Stimulated activated effector memory CD8-positive, alpha-beta T cell treated with anti-CD3 and anti-CD28 coated beads, Interleukin-12 subunit alpha, Interleukin-12 subunit beta, amount 100 ng/mL, for 72 hours (primary cell): ENCODE measurements around the gene TMEM121B.

Experiments used
- ATAC-seq: fragments of 150-1000 bp; cut with Tn5 transposase; 2 replicates; pipeline ENCODE4 v1.10.0; 2021
- DNase-seq, 2 donors: peaks; one replicate each; pipeline ENCODE4 v3.0.0; 2021 to 2022; ENCODE audit warnings: low spot score in 2 of 2
- H3K27ac Mint-ChIP-seq: one replicate; pipeline ENCODE4 v1.8.0; 2022; ENCODE audit warnings: mild to moderate bottlenecking, mixed read lengths
- H3K36me3 Mint-ChIP-seq: one replicate; pipeline ENCODE4 v1.8.0; 2022; ENCODE audit warnings: mild to moderate bottlenecking, mixed read lengths
- H3K4me1 Mint-ChIP-seq: one replicate; pipeline ENCODE4 v1.8.0; 2022; ENCODE audit warnings: mixed read lengths
- H3K4me3 Mint-ChIP-seq: one replicate; pipeline ENCODE4 v1.8.0; 2022; ENCODE audit warnings: mild to moderate bottlenecking, mixed read lengths
- H3K9me3 Mint-ChIP-seq: one replicate; pipeline ENCODE4 v1.8.0; 2022; ENCODE audit warnings: mixed read lengths

The TMEM121B gene

GRCh38 chr22:17095538-17095937, 25.6 kb downstream of the TMEM121B start:
- ATAC-seq (no peak), DNase-seq (no peak)
- Mint-ChIP-seq H3K4me3 (no peak overlapping the region), H3K9me3 (no peaks in the 10 kb centered on the region), H3K27ac (no peak overlapping the region), H3K36me3 (peaks cover 31% of the 10 kb centered on the region), H3K4me1 (peaks cover 54% of the 10 kb centered on the region)

DNA sequence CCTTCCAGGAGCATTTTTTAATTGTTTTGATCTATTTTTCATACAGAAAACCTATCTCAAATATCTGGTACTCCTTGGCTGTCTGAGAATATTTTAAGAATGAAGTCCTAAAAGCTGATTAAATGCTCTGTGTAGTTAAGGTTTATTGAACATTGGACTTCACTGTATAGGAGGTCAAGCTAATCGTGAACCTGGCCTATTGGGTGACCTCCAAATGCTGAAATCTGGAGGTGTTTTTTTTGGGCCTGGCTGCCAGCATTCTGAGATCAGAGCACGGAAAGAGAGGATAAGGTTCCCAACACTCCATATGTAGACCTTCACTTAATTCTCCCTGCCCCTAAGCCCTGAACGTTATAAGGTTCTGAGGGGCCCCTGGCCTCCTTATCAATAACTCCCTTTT, 28.1 kb downstream of the TMEM121B start:
- no peaks in the 10 kb centered on the region for H3K9me3 Mint-ChIP-seq
- H3K4me3 Mint-ChIP-seq = no peak overlapping the region
- H3K4me1 Mint-ChIP-seq = peaks cover 53% of the 10 kb centered on the region
- DNase-seq = no peak
- H3K27ac Mint-ChIP-seq = no peak overlapping the region
- no peak for ATAC-seq
- peaks cover 6% of the 10 kb centered on the region for H3K36me3 Mint-ChIP-seq

DNA sequence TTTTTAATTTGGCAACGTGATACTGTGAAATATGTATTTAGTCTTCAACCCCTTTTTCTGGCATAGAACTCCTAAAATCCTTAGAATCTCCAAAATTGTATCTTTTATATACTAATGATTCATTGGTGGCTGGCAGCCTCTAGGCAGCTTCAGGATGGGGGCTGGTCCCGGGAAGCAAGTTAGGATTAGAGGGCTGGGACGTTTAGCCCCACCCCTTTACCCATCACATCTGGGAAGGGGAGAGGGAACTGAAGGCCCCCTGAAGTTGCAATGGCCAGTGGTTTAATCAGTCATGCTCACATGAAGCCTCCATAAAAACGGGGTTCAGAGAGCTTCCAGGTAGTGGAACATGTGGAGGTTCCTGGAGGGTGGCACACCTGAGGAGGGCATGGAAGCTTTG, 29.3 kb downstream of the TMEM121B start:
- DNase-seq = no peak
- H3K4me3 Mint-ChIP-seq = no peak overlapping the region
- H3K9me3 Mint-ChIP-seq = no peaks in the 10 kb centered on the region
- ATAC-seq = no peak
- H3K4me1 Mint-ChIP-seq = peaks cover 53% of the 10 kb centered on the region
- no peak overlapping the region for H3K27ac Mint-ChIP-seq
- peaks cover 8% of the 10 kb centered on the region for H3K36me3 Mint-ChIP-seq

- no peak for DNase-seq
- H3K4me1 Mint-ChIP-seq = peaks cover 64% of the 10 kb centered on the region
- H3K27ac Mint-ChIP-seq = no peak overlapping the region
- H3K9me3 Mint-ChIP-seq = no peaks in the 10 kb centered on the region
- H3K36me3 Mint-ChIP-seq = peaks cover 8% of the 10 kb centered on the region
- no peak overlapping the region for H3K4me3 Mint-ChIP-seq
- no peak for ATAC-seq
Observed at GRCh38 chr22:17090550-17090949, 30.6 kb downstream of the TMEM121B start.

- DNase-seq = peak; percentile 28 to 80
- no peaks in the 10 kb centered on the region for H3K9me3 Mint-ChIP-seq
- H3K4me1 Mint-ChIP-seq = peaks cover 69% of the 10 kb centered on the region
- H3K4me3 Mint-ChIP-seq = peak overlapping the region; percentile 79
- peak; percentile 57 for ATAC-seq
- H3K27ac Mint-ChIP-seq = peak overlapping the region; percentile 71
- peaks cover 8% of the 10 kb centered on the region for H3K36me3 Mint-ChIP-seq
Observed at GRCh38 chr22:17087498-17088131, 33.5 kb downstream of the TMEM121B start.

DNA sequence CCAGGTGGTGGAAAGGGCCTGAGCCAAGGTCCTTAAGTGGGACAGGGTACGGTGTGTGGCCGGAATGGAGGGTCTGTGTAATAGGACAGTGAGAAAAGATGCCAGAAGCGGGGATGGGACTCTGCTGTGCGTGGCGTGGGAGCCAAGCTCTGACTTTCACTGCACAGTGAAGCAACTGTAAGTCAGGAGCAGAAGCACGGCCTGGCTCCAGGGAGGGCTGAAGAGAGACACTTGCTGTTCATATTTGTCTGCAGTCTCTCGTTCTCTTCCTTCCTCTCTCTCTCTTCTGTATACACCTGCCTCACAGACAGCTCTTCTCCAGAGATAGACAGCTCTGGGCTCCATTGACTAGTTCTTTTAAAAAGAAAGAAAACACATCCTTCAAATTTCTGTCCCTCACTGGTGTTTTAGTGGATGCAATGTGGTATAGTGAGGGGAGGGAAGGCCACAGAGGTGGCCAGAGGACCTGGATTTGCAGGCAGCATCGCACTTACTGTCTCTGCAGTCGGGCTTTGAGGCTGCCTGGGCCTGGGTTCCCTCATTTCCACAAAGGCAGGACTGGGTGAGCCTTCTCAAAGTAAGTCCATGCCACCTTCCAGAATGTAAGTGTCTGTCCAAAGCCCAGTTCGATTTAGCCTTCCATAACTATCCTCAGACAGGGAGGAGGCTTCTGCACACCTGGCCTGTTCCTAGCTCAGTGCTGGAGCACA, 34.2 kb downstream of the TMEM121B start:
- H3K4me1 Mint-ChIP-seq = peaks cover 62% of the 10 kb centered on the region
- H3K36me3 Mint-ChIP-seq = peaks cover 8% of the 10 kb centered on the region
- H3K27ac Mint-ChIP-seq = no peak overlapping the region
- no peak for ATAC-seq
- no peaks in the 10 kb centered on the region for H3K9me3 Mint-ChIP-seq
- peak overlapping the region; percentile 79 for H3K4me3 Mint-ChIP-seq
- DNase-seq = no peak

DNA sequence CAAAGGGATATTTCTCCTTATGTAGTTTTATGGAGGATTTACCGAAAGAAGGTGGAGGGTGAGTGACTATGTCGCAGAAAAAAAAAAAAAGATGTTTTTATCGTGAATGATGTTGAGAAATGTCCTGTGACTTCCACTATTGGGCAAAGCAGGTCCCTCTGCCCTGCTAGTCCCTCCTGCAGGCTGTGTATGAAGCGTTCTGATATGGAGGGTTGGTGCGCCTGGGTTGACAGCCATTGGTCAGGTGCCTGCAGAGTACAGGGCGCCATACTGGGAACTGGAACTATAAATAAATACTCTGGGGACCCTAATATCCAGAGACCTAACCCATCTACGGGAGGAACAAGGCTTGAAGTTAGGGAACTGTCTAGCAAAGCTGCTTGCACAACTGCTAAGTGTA, 34.9 kb downstream of the TMEM121B start:
- ATAC-seq (no peak), DNase-seq (no peak)
- H3K27ac Mint-ChIP-seq = no peak overlapping the region
- H3K4me3 Mint-ChIP-seq = peak overlapping the region; percentile 79
- H3K9me3 Mint-ChIP-seq = no peaks in the 10 kb centered on the region
- H3K36me3 Mint-ChIP-seq = peaks cover 8% of the 10 kb centered on the region
- H3K4me1 Mint-ChIP-seq = peaks cover 58% of the 10 kb centered on the region

- peak; percentile 34 for ATAC-seq
- H3K27ac Mint-ChIP-seq = peak overlapping the region; percentile 88
- peak in 1 of 2 donors; percentile 63 for DNase-seq
- no peaks in the 10 kb centered on the region for H3K9me3 Mint-ChIP-seq
- peaks cover 51% of the 10 kb centered on the region for H3K4me1 Mint-ChIP-seq
- H3K4me3 Mint-ChIP-seq = peak overlapping the region; percentile 79
- H3K36me3 Mint-ChIP-seq = peaks cover 8% of the 10 kb centered on the region
Observed at GRCh38 chr22:17085277-17086181, 35.6 kb downstream of the TMEM121B start.

- Mint-ChIP-seq H3K4me1 (peaks cover 50% of the 10 kb centered on the region), H3K27ac (peak within 1 kb of the TSS; percentile 88), H3K36me3 (peaks cover 8% of the 10 kb centered on the region), H3K9me3 (no peaks in the 10 kb centered on the region), H3K4me3 (peak within 1 kb of the TSS; percentile 79)
- DNase-seq = peak; percentile 87 to 97
- peak; percentile 96 for ATAC-seq
Observed at GRCh38 chr22:17084554-17085276, 36.4 kb downstream of the TMEM121B start, which contains the start of gene IL17RA. Gene IL17RA (plus strand): TSS chr22:17085000. CDS start chr22:17085092, 92 bp downstream.

DNA sequence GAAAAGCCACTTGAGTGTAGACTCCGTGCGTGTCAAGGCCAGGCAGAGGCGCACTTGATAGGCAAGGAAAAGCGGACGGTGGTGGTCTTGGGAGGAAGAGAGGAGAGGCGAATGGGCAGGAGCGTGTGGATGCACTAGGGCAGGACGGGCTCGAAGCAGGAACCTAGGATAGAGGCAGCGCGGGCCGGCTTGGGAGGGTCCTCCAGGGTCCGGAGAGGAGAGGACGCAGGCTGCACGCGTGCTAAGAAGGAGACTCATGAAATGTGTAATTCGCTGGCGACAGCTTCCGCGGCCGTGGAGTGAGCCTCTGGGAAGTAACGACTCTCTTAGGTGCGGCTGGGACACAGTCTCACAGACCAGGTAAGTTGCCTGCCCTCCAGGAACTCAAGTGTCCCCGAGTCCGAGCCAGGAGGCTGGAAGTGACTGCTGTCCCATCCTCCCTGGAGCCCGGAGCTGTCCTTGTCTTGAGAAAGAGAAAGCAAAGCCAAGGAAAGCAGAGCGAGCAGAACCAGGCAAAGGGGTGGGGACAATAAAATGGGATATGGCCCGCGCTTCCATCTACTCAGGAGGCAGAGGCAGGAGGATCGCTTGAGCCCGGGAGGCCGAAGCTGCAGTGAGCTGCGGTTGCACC, 37.2 kb downstream of the TMEM121B start:
- no peak for ATAC-seq
- H3K4me1 Mint-ChIP-seq = peaks cover 42% of the 10 kb centered on the region
- no peaks in the 10 kb centered on the region for H3K9me3 Mint-ChIP-seq
- H3K4me3 Mint-ChIP-seq = peak overlapping the region; percentile 79
- peak overlapping the region; percentile 88 for H3K27ac Mint-ChIP-seq
- no peak for DNase-seq
- H3K36me3 Mint-ChIP-seq = peaks cover 8% of the 10 kb centered on the region

DNA sequence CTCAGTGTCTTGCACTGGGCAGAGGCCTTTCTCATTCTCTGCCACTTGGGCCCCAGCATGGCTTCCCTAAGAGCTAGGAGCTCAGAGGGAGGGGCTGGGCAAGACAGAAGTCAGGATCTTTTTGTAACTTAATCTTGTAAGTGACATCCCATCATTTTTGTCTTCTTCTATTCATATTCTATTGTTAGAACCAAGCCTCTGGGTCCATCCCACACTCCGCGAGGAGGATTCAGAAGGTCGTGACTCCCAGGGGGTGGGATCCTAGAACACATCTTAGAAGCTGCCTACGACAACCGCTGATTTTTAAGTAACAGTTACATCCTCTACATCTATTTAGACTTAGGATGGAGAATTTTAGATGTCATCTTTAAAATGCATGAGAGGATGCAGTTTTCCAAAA, 37.9 kb downstream of the TMEM121B start:
- Mint-ChIP-seq H3K4me1 (peaks cover 42% of the 10 kb centered on the region), H3K4me3 (peak overlapping the region; percentile 79), H3K9me3 (no peaks in the 10 kb centered on the region), H3K36me3 (peaks cover 8% of the 10 kb centered on the region), H3K27ac (peak overlapping the region; percentile 37)
- DNase-seq (no peak), ATAC-seq (no peak)

DNA sequence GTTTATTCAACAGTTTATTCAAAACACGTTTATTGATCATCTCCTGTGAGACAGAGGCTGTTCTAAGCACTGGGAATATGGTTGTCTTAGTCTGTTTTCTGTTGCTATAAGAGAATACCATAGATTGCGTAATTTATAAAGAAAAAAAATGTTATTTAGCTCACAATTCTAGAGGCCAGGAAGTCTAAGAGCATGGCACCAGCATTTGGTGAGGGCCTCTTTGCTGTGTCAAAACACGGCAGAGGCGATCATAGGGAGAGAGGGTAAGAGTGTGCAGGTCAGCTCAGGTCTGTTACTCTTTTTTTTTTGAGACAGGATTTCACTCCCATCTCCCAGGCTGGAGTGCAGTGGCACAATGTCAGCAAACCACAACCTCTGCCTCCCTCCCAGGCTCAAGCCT, 41.6 kb downstream of the TMEM121B start:
- peaks cover 37% of the 10 kb centered on the region for H3K4me1 Mint-ChIP-seq
- H3K36me3 Mint-ChIP-seq = peaks cover 17% of the 10 kb centered on the region
- no peak for ATAC-seq
- no peak overlapping the region for H3K27ac Mint-ChIP-seq
- DNase-seq = no peak
- no peaks in the 10 kb centered on the region for H3K9me3 Mint-ChIP-seq
- H3K4me3 Mint-ChIP-seq = no peak overlapping the region

- DNase-seq = no peak
- no peak overlapping the region for H3K27ac Mint-ChIP-seq
Observed at GRCh38 chr22:17077255-17077654, 43.9 kb downstream of the TMEM121B start.

DNA sequence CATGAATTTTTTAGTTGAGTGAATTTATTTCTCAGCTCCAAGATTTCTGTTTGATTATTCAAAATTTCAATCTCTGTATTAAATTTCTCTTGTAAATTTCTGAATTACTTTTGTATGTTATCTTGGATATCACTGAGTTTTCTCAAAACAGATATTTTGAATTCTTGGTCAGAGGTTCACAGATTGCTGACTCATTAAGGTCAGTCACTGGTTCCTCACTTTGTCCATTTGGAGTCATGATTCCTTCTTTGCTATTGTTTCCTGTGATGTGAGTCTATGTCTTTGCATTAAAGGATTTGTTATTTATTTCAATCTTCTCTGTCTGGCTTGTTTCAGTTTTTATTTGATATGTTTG, 46.5 kb downstream of the TMEM121B start:
- Mint-ChIP-seq H3K36me3 (peaks cover 17% of the 10 kb centered on the region), H3K27ac (no peak overlapping the region), H3K4me1 (peaks cover 24% of the 10 kb centered on the region), H3K9me3 (no peaks in the 10 kb centered on the region), H3K4me3 (no peak overlapping the region)
- ATAC-seq = no peak
- no peak for DNase-seq

More at GRCh38 chr22:17077255-17077654, 43.9 kb downstream of the TMEM121B start:
- H3K36me3 Mint-ChIP-seq = peaks cover 17% of the 10 kb centered on the region
- H3K9me3 Mint-ChIP-seq = no peaks in the 10 kb centered on the region
- H3K4me1 Mint-ChIP-seq = peaks cover 24% of the 10 kb centered on the region
- H3K4me3 Mint-ChIP-seq = no peak overlapping the region
- no peak for ATAC-seq
